CD14-positive monocyte (primary cell): ENCODE results near the gene SPIRE1. TPM values are rescaled to one million over a fixed set of nuclear protein-coding genes. Genes with fewer than 3 reads are reported as not detected.
A peak's percentile ranks its signal among the peaks of the same experiment; 100 is the strongest.

Source experiments
- DNase-seq, 3 donors: peaks; one replicate each; pipeline ENCODE4 v3.0.0-alpha.2; 2011 to 2022
- H2AFZ ChIP-seq: 2 replicates; pipeline ENCODE4 v1.6.0; 2012; ENCODE audit warnings: mild to moderate bottlenecking, low read depth, low read length, inconsistent platforms; ENCODE audit not compliant: insufficient read depth, poor library complexity, severe bottlenecking
- H3K27ac ChIP-seq, 2 donors: 1 replicate in 1 of 2; 2 replicates in 1 of 2; pipeline ENCODE4 v1.5.1; 2012 to 2013; ENCODE audit warnings: low read length in 2 of 2, control low read depth in 1 of 2, inconsistent platforms in 1 of 2, low read depth in 1 of 2, mild to moderate bottlenecking in 1 of 2
- H3K27me3 ChIP-seq, 2 donors: one replicate each; pipeline versions ENCODE4 v1.6.0 to v1.6.1; 2011 to 2013; ENCODE audit warnings: low read length in 2 of 2; ENCODE audit not compliant: control insufficient read depth in 2 of 2, insufficient read depth in 2 of 2
- H3K36me3 ChIP-seq, 2 donors: replicated peaks in 1 of 2; 1 replicate in 1 of 2; 2 replicates in 1 of 2; pipeline versions ENCODE4 v1.5.1 to v1.6.1; 2012 to 2013; ENCODE audit warnings: low read length in 2 of 2, control low read depth in 1 of 2, inconsistent platforms in 1 of 2, mild to moderate bottlenecking in 1 of 2; ENCODE audit not compliant: insufficient read depth in 2 of 2, control insufficient read depth in 1 of 2
- H3K4me1 ChIP-seq, 2 donors: 1 replicate in 1 of 2; 2 replicates in 1 of 2; pipeline versions ENCODE4 v1.5.1 to v1.6.1; 2012 to 2013; ENCODE audit warnings: low read length in 2 of 2, control low read depth in 1 of 2, inconsistent platforms in 1 of 2, mild to moderate bottlenecking in 1 of 2, moderate library complexity in 1 of 2; ENCODE audit not compliant: insufficient read depth in 2 of 2, control insufficient read depth in 1 of 2
- H3K4me2 ChIP-seq: replicated peaks from 2 replicates; pipeline ENCODE3; 2012; ENCODE audit warnings: low read length, moderate library complexity, mild to moderate bottlenecking; ENCODE audit not compliant: poor library complexity, severe bottlenecking; ENCODE audit errors: extremely low read depth
- H3K4me3 ChIP-seq, 3 experiments: fragments of 200-600 bp in 1 of 3; sonication (generic) in 1 of 3; replicated peaks in 1 of 3; 1 replicate in 2 of 3; 2 replicates in 1 of 3; pipeline ENCODE4 v1.5.1; 2011 to 2013; ENCODE audit warnings: low read length in 3 of 3, mild to moderate bottlenecking in 3 of 3, control low read depth in 2 of 3, low read depth in 2 of 3, inconsistent platforms in 1 of 3, moderate library complexity in 1 of 3
- H3K79me2 ChIP-seq: 2 replicates; pipeline ENCODE4 v1.6.0; 2012; ENCODE audit warnings: mild to moderate bottlenecking, control low read depth, inconsistent platforms, low read length, moderate library complexity; ENCODE audit not compliant: insufficient read depth
- H3K9ac ChIP-seq: 2 replicates; pipeline ENCODE4 v1.6.0; 2017; ENCODE audit warnings: low read length, mild to moderate bottlenecking; ENCODE audit not compliant: insufficient read depth, poor library complexity, severe bottlenecking
- H3K9me3 ChIP-seq, 2 donors: replicated peaks in 1 of 2; 1 replicate in 1 of 2; 2 replicates in 1 of 2; pipeline versions ENCODE4 v1.5.1 to v1.6.1; 2012 to 2013; ENCODE audit warnings: low read length in 2 of 2, control low read depth in 1 of 2; ENCODE audit not compliant: control insufficient read depth in 1 of 2, insufficient read depth in 1 of 2
- H4K20me1 ChIP-seq: 2 replicates; pipeline ENCODE4 v1.6.0; 2012; ENCODE audit warnings: mild to moderate bottlenecking, low read length, control low read depth, moderate library complexity; ENCODE audit not compliant: insufficient read depth
- H3K27ac Mint-ChIP-seq, 7 donors: one replicate each; pipeline ENCODE4 v1.8.0; 2020; ENCODE audit warnings: mild to moderate bottlenecking in 7 of 7, mixed read lengths in 7 of 7, moderate library complexity in 6 of 7, inconsistent platforms in 2 of 7
- H3K27me3 Mint-ChIP-seq, 3 donors: one replicate each; pipeline ENCODE4 v1.8.0; 2021 to 2022; ENCODE audit warnings: low read depth in 3 of 3, mild to moderate bottlenecking in 3 of 3, mixed read lengths in 3 of 3, moderate library complexity in 3 of 3, inconsistent platforms in 1 of 3
- H3K36me3 Mint-ChIP-seq, 2 donors: one replicate each; pipeline ENCODE4 v1.8.0; 2020; ENCODE audit warnings: mixed read lengths in 2 of 2, inconsistent platforms in 1 of 2, mild to moderate bottlenecking in 1 of 2
- H3K4me1 Mint-ChIP-seq: one replicate; pipeline ENCODE4 v1.8.0; 2020; ENCODE audit warnings: mild to moderate bottlenecking, mixed read lengths
- H3K4me3 Mint-ChIP-seq, 2 donors: one replicate each; pipeline ENCODE4 v1.8.0; 2020; ENCODE audit warnings: mild to moderate bottlenecking in 2 of 2, mixed read lengths in 2 of 2, moderate library complexity in 1 of 2
- H3K9me3 Mint-ChIP-seq, 7 donors: one replicate each; pipeline ENCODE4 v1.8.0; 2020 to 2022; ENCODE audit warnings: mixed read lengths in 7 of 7, mild to moderate bottlenecking in 6 of 7, moderate library complexity in 6 of 7, inconsistent platforms in 2 of 7
- WGBS: methylation state at CpG from one replicate; pipeline ENCODE4 v1.1.5; 2013; ENCODE audit warnings: missing lambda C conversion rate; ENCODE audit not compliant: insufficient coverage; 5-methylcytosine and 5-hydroxymethylcytosine counted together
- intact Hi-C, 2 donors: fragments of 100-400 bp; cut with micrococcal nuclease; formaldehyde crosslinking; loops; one replicate each; pipeline versions ENCODE4 v1.15.0 to v1.15.1; 2023
- polyA plus RNA-seq, 3 donors: library from polyadenylated mRNA; depleted of rRNA in 1 of 3; unstranded in 2 of 3; stranded (reverse) in 1 of 3; fragments of 300-500 nt in 2 of 3; fragments of >200 nt in 1 of 3; fragmentation: Illumina TruSeq in 2 of 3; gene quantifications; 1 replicate in 2 of 3; 2 replicates in 1 of 3; pipeline ENCODE4 v1.2.3, GENCODE V29; 2012 to 2021
- TF ChIP-seq, protein P1 (sequence below): fragments of 200-600 bp; IDR thresholded peaks from one replicate; pipeline ENCODE4 v1.8.0; 2022; ENCODE audit warnings: antibody characterized with exemption, mild to moderate bottlenecking

The SPIRE1 gene
- polyA plus RNA-seq, 3 donors: 1.7 to 1.9 (median 1.8) TPM

DNA sequence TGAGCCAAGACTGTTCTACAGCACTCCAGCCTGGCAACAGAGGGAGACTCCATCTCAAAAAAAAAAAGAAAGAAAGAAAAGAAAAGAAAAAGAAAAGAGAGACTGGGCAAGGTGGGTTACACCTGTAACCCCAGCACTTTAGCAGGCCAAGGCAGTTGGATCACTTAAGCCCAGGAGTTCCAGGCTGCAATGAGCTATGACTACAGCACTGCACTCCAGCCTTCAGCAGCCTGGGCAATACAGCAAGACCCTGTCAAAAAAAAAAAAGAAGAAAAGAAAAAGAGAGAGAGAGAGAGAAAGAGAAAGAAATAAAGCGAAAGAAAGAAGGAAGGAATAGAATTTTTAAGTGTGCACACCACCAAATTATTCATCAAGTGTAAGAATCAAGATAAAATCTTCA is 2.9 kb downstream of the SPIRE1 start:
- no peak overlapping the region for H3K9ac ChIP-seq
- H2AFZ ChIP-seq: no peak overlapping the region
- intact Hi-C loops: loop anchor here (5.0 to 10.0 kb wide), 4 partner anchors 48 to 248 kb away; partner anchors contain the start of gene PRELID3A (in 2 of the 2)
- no peaks in the 10 kb centered on the region for H3K36me3 ChIP-seq
- Mint-ChIP-seq H3K36me3 (peaks cover 0 to 3% of the 10 kb centered on the region in 2 donors), H3K4me3 (no peak overlapping the region), H3K27ac (no peak overlapping the region), H3K9me3 (peaks cover 0 to 11% (median 0%) of the 10 kb centered on the region in 7 donors), H3K4me1 (peaks cover 20% of the 10 kb centered on the region), H3K27me3 (peaks cover 13 to 35% (median 23%) of the 10 kb centered on the region in 3 donors)
- no peaks in the 10 kb centered on the region for H3K79me2 ChIP-seq
- peaks cover 11 to 19% of the 10 kb centered on the region in 2 donors for H3K4me1 ChIP-seq
- TF ChIP-seq, protein P1, sequence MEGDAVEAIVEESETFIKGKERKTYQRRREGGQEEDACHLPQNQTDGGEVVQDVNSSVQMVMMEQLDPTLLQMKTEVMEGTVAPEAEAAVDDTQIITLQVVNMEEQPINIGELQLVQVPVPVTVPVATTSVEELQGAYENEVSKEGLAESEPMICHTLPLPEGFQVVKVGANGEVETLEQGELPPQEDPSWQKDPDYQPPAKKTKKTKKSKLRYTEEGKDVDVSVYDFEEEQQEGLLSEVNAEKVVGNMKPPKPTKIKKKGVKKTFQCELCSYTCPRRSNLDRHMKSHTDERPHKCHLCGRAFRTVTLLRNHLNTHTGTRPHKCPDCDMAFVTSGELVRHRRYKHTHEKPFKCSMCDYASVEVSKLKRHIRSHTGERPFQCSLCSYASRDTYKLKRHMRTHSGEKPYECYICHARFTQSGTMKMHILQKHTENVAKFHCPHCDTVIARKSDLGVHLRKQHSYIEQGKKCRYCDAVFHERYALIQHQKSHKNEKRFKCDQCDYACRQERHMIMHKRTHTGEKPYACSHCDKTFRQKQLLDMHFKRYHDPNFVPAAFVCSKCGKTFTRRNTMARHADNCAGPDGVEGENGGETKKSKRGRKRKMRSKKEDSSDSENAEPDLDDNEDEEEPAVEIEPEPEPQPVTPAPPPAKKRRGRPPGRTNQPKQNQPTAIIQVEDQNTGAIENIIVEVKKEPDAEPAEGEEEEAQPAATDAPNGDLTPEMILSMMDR: no peak
- peaks cover 7 to 21% of the 10 kb centered on the region in 2 donors for H3K27me3 ChIP-seq
- no peak overlapping the region for H3K4me3 ChIP-seq
- WGBS: no CpG with 5 or more reads among the region's 1 CpG
- DNase-seq: no peak
- no peak overlapping the region for H3K27ac ChIP-seq
- no peak overlapping the region for H3K4me2 ChIP-seq
- no peaks in the 10 kb centered on the region for H3K9me3 ChIP-seq
- no peaks in the 10 kb centered on the region for H4K20me1 ChIP-seq

DNA sequence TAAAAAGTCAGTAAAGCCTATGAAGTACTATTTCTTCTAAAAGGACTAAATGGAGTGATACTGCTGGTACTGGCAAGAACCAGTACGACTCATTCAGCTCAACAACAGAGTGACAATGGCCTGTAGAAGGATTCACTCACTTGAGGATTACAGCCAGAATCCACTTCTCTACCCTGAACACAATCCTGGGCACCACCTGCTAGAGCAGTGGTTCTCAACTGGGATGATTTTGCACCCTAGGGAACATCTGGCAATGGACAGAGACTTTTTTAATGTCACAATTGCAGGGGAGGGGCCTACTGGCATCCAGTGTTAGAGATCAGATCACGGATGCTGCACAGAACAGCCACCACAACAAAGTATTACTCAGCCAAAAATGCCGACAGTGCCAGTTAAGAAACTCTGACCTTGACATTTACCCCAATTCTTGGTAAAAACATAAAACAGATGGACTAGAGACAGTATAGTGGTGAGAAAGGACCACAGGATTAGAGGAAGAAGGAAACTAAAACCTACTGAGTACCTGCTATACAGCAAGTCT is 5.0 kb downstream of the SPIRE1 start:
- peak overlapping the region in 1 of 7 donors; percentile 16 for H3K27ac Mint-ChIP-seq
- H3K4me1 Mint-ChIP-seq: peaks cover 15% of the 10 kb centered on the region
- H3K36me3 ChIP-seq: no peaks in the 10 kb centered on the region
- 22% methylated on average over 1 of the region's 3 CpGs for WGBS
- H3K9ac ChIP-seq: no peak overlapping the region
- no peak for DNase-seq
- TF ChIP-seq, protein P1: no peak
- H3K36me3 Mint-ChIP-seq: peaks cover 0 to 3% of the 10 kb centered on the region in 2 donors
- no peaks in the 10 kb centered on the region for H3K79me2 ChIP-seq
- H2AFZ ChIP-seq: no peak overlapping the region
- peaks cover 15 to 22% (median 15%) of the 10 kb centered on the region in 3 donors for H3K27me3 Mint-ChIP-seq
- no peaks in the 10 kb centered on the region for H3K9me3 ChIP-seq
- intact Hi-C loops: loop anchor here in 1 of 2 donors (10.0 kb wide), 1 partner anchor 48 kb away; no protein-coding TSS in a partner anchor
- peaks cover 6 to 11% of the 10 kb centered on the region in 2 donors for H3K4me1 ChIP-seq
- peak overlapping the region in 1 of 2 donors; percentile 23 for H3K4me3 Mint-ChIP-seq
- peaks cover 0 to 11% (median 0%) of the 10 kb centered on the region in 7 donors for H3K9me3 Mint-ChIP-seq
- H4K20me1 ChIP-seq: no peaks in the 10 kb centered on the region
- H3K4me3 ChIP-seq: no peak overlapping the region
- H3K27ac ChIP-seq: no peak overlapping the region
- peaks cover 7 to 14% of the 10 kb centered on the region in 2 donors for H3K27me3 ChIP-seq
- H3K4me2 ChIP-seq: no peak overlapping the region
